ENCODE data around the gene SLC4A9. TPM values are rescaled to one million over a fixed set of nuclear protein-coding genes. Genes with fewer than 3 reads are reported as not detected.
A peak's percentile ranks its signal among the peaks of the same experiment; 100 is the strongest.
"Not testable (repeated sequence)": the region's sequence is repeated elsewhere in the genome, so short reads cannot be mapped to it uniquely, and the experiment has no call there.

SLC4A9 gene
- total RNA-seq, 1 donor from 2014 or later, result under 0.01 TPM

DNA sequence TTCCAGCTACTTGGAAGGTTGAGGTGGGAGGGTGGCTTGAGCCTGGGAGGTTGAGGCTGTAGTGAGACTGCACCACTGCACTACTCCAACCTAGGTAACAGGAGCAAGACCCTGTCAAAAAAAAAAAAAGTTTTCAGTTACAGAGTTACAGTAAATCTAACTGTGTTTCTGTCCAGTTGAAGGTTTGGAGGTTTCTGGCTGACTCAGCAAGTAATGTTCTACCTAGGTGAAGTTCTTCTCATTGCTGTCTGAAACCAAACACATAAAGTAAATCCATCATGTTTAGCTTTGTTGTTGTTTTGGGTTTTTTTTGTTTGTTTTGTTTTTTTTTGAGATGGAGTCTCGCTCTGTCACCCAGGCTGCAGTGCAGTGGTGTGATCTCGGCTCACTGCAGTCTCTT, 33.7 kb downstream of the SLC4A9 start:
- no peak for DNase-seq (ENCODE audit: low spot score in 2 of 2)
- FAIRE-seq, result no peak

DNA sequence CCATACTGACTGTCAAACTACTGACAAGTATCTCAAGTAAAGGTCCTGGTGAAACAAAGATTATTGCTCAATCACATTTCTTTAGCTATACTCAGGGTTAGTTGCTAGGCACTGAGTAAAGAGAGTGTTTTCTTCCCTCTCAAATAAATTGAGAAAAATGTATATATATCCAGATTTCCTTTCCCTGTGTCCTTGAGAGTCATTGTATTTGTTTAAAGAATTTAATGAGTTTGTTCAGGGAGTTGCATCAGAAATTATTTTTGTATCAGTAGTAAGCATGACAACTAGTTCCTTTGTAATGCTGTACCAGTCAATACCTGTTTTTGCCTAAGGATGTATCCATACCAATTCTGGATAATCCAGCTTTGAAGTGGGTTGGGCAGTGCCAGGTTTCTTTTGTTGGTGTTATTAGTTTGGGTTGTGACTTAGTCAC, 38.4 kb downstream of the SLC4A9 start:
- FAIRE-seq (no peak), DNase-seq (ENCODE audit: low spot score in 2 of 2) (no peak)

- FAIRE-seq, result no peak
Measured at GRCh38 chr5:140399979-140400729, 40.2 kb downstream of the SLC4A9 start.

DNA sequence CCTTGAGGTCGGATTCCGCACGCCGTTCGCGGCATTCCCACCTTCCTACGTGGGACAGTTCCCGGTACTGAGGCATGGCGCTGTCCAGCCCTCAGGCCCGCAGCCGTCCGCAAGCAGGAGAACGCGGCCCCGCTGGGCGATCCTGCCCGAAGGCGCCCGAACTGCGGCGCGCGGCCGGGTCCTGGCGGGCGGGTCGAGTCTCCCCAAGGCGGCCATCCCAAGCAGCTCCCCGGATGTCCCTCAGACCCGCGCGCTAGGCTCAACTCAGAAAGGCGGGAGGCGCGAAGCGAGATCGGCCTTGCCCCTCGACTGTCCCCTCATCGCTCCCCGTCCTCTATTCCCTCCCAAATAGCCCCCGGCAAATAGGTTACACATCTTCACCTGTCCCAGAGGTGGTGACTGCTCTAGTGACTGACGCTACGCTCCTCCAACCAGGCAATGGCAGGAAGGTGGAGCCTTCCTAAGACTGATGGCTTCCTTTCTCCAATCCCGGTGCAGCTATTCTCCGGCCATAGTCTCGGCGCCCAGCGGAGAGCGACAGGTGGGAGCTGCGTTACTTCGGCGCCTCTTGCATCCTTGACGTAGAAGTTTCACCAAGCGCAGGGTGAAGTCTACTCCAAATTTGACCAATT, 40.9 kb downstream of the SLC4A9 start:
- peak; percentile 90 to 96 for DNase-seq (ENCODE audit: low spot score in 2 of 2)
- FAIRE-seq, result no peak

More at GRCh38 chr5:140399979-140400729, 40.2 kb downstream of the SLC4A9 start:
- DNase-seq (ENCODE audit: low spot score in 2 of 2), result no peak

GRCh38 chr5:140401362-140402257, 41.6 kb downstream of the SLC4A9 start, which contains the start of gene ANKHD1:
TSS of gene ANKHD1 (plus strand) at chr5:140401833. CDS start at chr5:140401968, 135 bp downstream.
- DNase-seq (ENCODE audit: low spot score in 2 of 2) (peak; percentile 88 to 92), FAIRE-seq (peak; percentile 97)

DNA sequence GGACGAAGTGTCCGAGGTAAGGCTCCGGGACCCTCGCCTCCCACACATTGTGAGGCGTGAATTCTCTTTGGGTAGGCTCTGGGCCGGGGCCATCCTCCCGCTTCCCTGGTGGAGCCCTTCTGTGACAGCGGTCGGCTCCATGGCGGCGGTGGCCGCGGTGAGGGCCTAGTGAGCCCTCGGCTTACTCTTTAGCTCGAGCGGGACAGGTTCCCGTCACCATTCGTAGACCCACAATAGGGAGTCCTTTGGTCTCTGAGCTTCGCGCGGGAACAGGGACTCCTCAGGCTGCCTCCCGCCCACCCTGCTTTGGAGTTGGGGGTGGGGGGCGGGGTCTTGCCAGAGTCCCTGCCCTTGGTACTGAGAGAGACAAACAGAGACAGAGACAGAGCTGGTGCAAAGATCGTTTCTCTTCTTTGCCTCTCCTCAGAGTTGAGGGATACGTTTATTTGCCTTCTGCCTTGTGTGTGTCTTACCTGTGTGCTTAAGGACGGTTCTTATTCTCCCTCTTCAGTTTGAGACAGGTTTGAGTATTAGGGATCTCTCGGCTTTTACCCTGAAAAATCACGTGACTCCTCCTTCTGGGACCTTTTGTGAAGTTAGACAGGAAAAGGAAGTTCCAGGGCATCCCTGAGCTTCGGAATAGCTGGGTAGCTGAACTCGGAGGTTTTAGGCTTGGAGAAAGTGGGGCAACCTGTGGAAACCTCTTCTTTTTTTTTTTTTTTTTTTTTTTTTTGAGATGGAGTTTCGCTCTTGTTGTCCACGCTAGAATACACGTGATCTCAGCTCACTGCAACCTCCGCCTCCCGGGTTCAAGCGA, 42.5 kb downstream of the SLC4A9 start:
- DNase-seq (ENCODE audit: low spot score in 2 of 2), result no peak
- FAIRE-seq, result no peak

DNA sequence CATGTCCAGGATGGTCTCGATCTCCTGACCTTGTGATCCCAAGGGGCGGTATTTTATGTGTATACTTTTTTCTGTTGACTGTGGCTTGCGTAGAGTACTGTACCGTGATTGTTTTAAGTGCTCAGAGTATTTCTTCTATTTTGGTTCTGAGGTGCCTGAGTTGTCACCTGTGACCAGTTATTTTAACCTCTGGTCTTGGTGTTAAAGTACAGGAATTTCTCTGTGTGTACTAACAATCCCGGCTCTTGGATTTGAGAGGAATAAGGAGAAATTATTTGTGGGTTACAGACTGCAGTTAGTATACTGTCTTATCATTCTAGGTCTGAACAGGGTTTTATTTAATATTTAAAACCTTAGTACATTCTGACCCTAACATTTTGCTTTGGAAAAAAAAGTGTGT, 43.6 kb downstream of the SLC4A9 start:
- DNase-seq (ENCODE audit: low spot score in 2 of 2), result no peak
- FAIRE-seq, result no peak

- DNase-seq (ENCODE audit: low spot score in 2 of 2) (no peak), FAIRE-seq (no peak)
Measured at GRCh38 chr5:140408750-140409241, 48.8 kb downstream of the SLC4A9 start.

- DNase-seq (ENCODE audit: low spot score in 2 of 2), result no peak
- peak; percentile 88 for FAIRE-seq
Measured at GRCh38 chr5:140413230-140413629, 53.2 kb downstream of the SLC4A9 start.

- FAIRE-seq (peak; percentile 45), DNase-seq (ENCODE audit: low spot score in 2 of 2) (no peak)
Measured at GRCh38 chr5:140417235-140417634, 57.2 kb downstream of the SLC4A9 start.

DNA sequence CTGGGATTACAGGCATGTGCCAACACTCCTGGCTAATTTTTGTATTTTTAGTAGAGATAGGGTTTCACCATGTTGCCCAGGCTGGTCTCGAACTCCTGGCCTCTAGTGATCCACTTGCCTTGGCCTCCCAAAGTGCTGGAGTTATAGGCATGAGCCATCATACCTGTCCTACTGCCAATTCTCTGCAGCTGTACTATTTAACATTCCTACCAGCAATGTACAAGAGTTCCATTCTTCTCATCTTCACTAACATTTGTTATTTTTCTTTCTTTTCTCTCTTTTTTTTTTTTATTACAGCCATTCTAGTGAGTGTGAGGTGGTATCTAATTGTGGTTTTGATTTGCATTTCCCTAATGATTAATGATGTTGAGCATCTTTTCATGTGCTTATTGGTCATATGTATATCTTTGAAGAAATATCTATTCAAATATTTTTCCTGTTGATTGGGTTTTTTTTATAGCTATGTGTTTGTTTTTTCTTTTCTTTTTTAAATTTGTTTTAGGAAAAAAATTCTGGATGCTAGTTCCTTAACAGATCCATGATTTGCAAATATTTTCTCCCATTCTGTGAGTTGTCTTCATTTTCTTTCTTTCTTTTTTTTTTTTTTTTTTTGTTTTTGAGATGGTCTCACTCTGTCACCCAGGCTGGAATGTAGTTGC, 59.0 kb downstream of the SLC4A9 start:
- DNase-seq (ENCODE audit: low spot score in 2 of 2), result no peak
- no peak for FAIRE-seq

- no peak for FAIRE-seq
- DNase-seq (ENCODE audit: low spot score in 2 of 2), result no peak
Measured at GRCh38 chr5:140420226-140420570, 60.2 kb downstream of the SLC4A9 start.

DNA sequence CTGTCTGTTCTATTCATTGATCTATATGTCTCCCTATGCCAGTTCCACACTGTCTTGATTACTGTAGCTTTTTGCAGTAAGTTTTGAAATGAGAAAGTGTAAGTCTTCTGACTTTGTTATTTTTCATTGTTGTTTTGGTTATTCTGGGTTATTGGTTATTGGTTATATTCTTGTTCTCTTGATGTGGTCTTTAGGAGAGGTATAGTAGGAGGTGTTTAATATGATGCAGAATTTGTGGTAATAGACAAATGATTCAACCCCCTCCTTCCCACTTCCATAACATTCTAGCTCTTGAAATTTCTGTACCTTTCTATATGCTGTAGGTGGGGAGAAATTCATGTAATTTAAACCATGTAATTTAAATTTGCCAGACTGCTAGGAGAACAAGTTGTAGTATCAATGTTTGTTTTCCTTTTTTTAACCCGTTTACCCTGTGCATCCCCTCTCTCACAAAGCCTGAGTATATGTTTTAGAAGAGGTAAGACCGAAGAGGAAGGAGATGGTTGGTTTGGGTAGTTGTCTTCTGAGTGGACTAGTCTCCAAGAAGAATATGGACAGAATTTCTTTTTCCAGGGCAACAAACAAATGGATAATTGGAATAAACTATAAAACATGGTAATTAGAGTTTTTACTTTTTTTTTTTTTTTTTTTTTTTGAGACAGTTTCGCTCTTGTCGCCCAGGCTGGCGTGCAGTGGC, 60.8 kb downstream of the SLC4A9 start:
- DNase-seq (ENCODE audit: low spot score in 2 of 2) (no peak), FAIRE-seq (no peak)

DNA sequence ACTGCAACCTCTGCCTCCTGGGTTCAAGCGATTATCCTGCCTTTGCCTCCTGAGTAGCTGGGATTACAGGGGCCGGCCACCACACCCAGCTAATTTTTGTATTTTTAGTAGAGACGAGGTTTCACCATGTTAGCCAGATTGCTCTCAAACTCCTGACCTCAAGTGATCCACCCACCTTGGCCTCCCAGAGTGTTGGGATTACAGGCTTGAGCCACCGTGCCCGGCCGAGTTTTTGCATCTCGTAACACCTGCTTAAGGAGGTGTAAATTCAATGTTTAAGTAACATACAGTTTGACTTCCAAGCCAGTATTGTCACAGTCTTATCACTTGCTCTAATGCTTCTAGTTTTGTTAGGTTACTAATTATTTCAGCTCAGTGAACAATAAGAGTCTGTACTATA, 61.4 kb downstream of the SLC4A9 start:
- not testable (repeated sequence) for FAIRE-seq; DNase-seq (ENCODE audit: low spot score in 2 of 2)

DNA sequence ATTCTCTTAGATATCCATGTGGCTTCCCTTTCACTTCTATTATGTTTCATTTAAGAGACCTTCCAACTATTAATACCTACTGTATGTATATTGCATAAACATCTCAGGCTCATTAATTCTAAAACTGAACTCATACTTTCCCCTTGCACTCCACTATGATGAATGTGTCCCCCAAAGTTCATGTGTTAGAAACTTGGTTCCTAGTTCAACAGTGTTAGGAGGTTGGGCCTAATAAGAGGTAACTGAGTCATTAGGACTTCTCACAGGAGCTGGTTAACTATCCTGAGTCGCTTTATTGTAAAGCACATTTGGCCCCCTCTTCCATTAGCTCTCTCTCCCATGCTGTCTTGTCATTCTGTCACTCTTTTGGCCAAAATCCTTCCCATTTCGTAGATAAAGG, 63.6 kb downstream of the SLC4A9 start:
- no peak for FAIRE-seq
- no peak for DNase-seq (ENCODE audit: low spot score in 2 of 2)

GRCh38 chr5:140424135-140424534, 64.1 kb downstream of the SLC4A9 start:
- FAIRE-seq, result no peak
- no peak for DNase-seq (ENCODE audit: low spot score in 2 of 2)
